Fibroblast of mammary gland (primary cell): Measurements from ENCODE around the gene P4HTM.
A peak's percentile ranks its signal among the peaks of the same experiment; 100 is the strongest.

Experiments used
- DNase-seq: peaks from one replicate; pipeline ENCODE4 v3.0.0-alpha.2; 2010; ENCODE audit warnings: low read depth
- H3K4me3 ChIP-seq: 2 replicates; pipeline ENCODE4 v1.5.1; 2011; ENCODE audit warnings: low read depth, mild to moderate bottlenecking, low read length, moderate library complexity; ENCODE audit not compliant: control insufficient read depth
- TF ChIP-seq, protein P1 (sequence below): conservative IDR thresholded peaks from 2 replicates; pipeline ENCODE4 v1.5.1; 2011; ENCODE audit warnings: low read depth, low read length, inconsistent platforms; ENCODE audit not compliant: control insufficient read depth, insufficient read depth

The P4HTM gene

DNA sequence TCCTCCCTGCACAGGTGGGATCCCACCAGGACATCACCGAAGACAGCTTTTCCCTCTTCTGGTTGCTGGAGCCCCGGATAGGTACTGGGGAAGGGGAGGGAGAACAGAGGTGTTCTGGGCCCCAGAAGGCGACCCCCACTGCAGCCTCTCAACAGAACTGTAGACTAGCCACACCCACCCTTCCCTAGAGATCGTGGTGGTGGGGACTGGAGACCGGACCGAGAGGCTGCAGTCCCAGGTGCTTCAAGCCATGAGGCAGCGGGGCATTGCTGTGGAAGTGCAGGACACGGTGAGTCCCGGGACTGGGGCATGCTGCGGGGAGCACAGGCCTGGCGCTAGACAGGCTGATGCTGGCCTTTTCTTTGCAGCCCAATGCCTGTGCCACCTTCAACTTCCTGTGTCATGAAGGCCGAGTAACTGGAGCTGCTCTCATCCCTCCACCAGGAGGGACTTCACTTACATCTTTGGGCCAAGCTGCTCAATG, 32.7 kb downstream of the P4HTM start:
- DNase-seq = no peak
- TF ChIP-seq, protein P1, sequence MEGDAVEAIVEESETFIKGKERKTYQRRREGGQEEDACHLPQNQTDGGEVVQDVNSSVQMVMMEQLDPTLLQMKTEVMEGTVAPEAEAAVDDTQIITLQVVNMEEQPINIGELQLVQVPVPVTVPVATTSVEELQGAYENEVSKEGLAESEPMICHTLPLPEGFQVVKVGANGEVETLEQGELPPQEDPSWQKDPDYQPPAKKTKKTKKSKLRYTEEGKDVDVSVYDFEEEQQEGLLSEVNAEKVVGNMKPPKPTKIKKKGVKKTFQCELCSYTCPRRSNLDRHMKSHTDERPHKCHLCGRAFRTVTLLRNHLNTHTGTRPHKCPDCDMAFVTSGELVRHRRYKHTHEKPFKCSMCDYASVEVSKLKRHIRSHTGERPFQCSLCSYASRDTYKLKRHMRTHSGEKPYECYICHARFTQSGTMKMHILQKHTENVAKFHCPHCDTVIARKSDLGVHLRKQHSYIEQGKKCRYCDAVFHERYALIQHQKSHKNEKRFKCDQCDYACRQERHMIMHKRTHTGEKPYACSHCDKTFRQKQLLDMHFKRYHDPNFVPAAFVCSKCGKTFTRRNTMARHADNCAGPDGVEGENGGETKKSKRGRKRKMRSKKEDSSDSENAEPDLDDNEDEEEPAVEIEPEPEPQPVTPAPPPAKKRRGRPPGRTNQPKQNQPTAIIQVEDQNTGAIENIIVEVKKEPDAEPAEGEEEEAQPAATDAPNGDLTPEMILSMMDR = no peak
- H3K4me3 ChIP-seq = peak overlapping the region; percentile 81

DNA sequence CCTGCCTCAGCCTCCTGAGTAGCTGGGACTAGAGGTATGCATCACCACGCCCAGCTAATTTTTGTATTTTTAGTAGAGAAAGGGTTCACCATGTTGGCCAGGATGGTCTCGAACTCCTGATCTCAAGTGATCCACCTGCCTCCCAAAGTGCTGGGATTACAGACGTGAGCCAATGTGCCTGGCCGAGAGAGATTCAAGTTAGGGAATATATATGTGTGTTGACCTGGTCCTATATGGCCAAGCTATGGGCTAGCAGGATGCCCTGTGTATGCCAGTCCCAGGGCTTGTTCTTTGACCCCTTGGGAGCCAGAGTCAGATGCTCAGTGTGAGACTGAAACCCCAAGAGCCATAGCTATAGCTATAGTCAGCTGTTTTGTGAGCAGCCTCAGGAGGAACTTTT, 33.7 kb downstream of the P4HTM start:
- DNase-seq = no peak
- H3K4me3 ChIP-seq = no peak overlapping the region
- TF ChIP-seq, protein P1 = no peak

DNA sequence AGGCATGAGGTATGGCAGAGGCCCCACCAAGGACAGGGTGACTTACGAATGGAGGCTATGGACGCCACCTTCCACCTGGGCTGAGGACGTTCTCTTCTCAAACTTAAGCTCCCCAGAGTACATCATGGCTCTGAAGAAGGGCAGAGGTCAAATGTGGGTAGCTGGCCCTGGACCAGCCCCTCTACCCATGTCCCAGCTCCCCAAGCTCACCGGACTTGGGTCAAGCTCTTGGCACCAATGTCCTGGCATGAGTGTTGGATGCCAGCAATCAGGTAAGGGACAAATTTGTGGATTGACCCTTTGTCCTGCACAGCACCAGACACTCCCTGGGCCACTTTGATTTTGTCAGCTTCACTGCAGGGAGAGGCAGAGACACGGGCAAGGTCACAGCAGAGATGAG, 34.4 kb downstream of the P4HTM start:
- no peak overlapping the region for H3K4me3 ChIP-seq
- DNase-seq = no peak
- TF ChIP-seq, protein P1 = no peak

DNA sequence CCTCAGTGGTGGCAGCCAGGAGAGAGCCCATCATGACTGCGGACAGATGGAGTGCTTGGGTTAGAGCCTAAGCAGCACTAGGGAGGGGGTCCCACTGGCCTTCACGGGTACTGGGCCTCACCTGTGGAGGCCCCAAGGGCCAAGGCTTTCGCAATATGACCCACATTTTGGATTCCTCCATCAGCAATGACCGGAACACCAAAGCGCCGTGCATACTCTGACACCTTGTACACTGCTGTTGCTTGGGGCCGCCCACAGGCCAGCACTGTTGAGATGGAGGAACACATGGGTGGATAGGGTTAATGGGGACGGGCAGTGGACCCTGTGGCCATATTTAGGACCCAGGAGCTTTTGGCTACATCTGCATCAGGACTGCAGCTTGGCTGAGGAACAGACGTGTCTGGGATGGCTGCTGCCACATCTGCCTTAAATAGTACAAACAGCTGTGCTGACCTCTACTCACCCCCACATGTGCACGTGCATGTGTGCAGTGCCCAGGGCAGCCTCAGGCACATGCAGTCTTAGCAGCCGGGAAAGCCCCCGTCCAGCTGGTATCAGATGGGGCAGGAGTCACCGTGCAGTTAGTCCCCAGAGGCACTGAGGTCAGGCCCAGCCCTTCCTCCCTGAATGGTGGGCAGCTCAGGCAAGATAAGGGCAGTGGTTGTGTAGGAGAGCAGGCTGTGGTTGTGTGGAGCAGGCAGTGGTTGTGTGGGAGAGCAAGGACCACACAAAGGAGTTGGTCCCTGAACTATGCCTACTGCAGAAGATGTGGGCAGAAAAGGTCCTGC, 35.2 kb downstream of the P4HTM start:
- TF ChIP-seq, protein P1 = no peak

DNA sequence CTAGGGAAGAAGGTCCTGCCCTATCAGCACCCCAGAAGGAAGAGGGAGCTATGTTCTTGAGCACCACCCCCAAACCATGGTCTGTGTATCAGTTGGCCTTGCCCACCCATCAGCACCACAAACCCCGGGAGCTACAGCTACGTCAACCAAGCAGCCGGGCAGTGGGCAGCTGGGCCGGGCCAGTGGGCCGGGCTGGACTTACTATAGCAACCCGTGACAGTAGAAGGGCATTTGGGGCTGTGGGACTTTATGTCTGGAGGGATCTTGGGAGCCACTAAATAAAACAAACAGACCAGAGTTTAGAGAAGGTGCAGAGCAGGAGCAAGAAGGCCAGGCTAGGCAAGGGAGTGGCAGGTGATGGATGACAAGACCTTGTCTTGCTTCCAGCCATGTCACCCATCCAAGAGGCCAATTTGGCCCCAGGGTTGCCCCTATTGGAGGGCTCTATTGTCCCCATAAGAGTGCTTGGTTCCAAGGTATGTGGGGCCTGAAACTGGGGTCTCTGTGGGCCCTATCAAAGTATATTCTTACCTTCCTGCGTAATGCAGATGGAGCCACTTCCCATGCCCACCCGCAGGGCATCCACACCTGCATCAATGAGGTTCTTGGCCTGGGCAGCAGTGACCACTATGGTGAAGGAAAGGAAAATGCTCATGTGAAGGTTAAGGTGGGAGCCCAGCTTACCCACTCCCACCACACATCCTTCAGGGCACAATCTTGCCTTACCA, 35.9 kb downstream of the P4HTM start:
- no peak overlapping the region for H3K4me3 ChIP-seq

More for the DNA sequence above, 35.2 kb downstream of the P4HTM start:
- no peak overlapping the region for H3K4me3 ChIP-seq
- no peak for DNase-seq

DNA sequence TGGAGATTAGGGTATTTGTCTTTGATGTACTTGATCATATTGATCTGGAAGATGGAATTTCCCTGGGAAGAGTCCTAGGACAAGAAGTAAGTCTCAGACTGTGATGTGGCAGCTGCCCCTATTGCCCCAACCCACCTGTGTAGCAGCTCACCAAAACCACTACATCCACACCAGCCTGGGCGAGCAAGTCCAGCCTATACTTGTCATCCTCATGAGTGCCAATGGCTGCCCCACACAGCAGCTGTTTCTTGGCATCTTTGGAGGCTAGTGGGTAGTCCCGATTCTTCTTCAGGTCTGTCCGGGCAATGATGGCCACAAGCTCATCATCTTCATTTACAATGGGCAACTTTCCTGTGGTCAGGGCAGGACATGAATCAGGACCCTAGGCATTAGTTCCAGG, 36.5 kb downstream of the P4HTM start:
- no peak overlapping the region for H3K4me3 ChIP-seq
- no peak for DNase-seq
- TF ChIP-seq, protein P1 = no peak

More for the DNA sequence above, 35.9 kb downstream of the P4HTM start:
- TF ChIP-seq, protein P1 = no peak
- no peak for DNase-seq
